CD8-positive, alpha-beta memory T cell (primary cell): ENCODE measurements around the gene ATP23. TPM values are rescaled to one million over a fixed set of nuclear protein-coding genes. Genes with fewer than 3 reads are reported as not detected.

Source experiments
- CTCF ChIA-PET: fragments of 350-600 bp; sonication (Branson Sonifier 250); formaldehyde crosslinking; loops from one replicate; lab custom pipeline; 2021; ENCODE audit warnings: antibody characterized with exemption; lab: Charles Lee
- POLR2A ChIA-PET: fragments of 350-600 bp; sonication (Branson Sonifier 250); formaldehyde crosslinking; loops from one replicate; lab custom pipeline; 2021; ENCODE audit warnings: antibody characterized with exemption; lab: Charles Lee
- DNase-seq, 5 donors: peaks; one replicate each; pipeline versions ENCODE4 v3.0.0 to v3.0.0-alpha.2; 2020 to 2022; ENCODE audit warnings: mixed read lengths in 1 of 5
- H3K27ac ChIP-seq: one replicate; pipeline ENCODE4 v1.7.0; 2013; ENCODE audit warnings: low read depth, mild to moderate bottlenecking, low read length, moderate library complexity
- H3K27me3 ChIP-seq: 2 replicates; pipeline ENCODE4 v1.7.0; 2013; ENCODE audit warnings: low read length, mild to moderate bottlenecking; ENCODE audit not compliant: insufficient read depth, poor library complexity, severe bottlenecking
- H3K36me3 ChIP-seq: 2 replicates; pipeline ENCODE4 v1.7.0; 2013; ENCODE audit warnings: mild to moderate bottlenecking, low read length, moderate library complexity; ENCODE audit not compliant: insufficient read depth
- H3K4me1 ChIP-seq: 2 replicates; pipeline ENCODE4 v1.7.0; 2013; ENCODE audit warnings: mild to moderate bottlenecking, low read length, moderate library complexity; ENCODE audit not compliant: insufficient read depth
- H3K4me3 ChIP-seq: 2 replicates; pipeline ENCODE4 v1.7.0; 2013; ENCODE audit warnings: mild to moderate bottlenecking, low read length
- H3K9me3 ChIP-seq: 2 replicates; pipeline ENCODE4 v1.7.0; 2013; ENCODE audit warnings: mild to moderate bottlenecking, low read length
- H3K27ac Mint-ChIP-seq, 8 donors: one replicate each; pipeline ENCODE4 v1.8.0; 2020 to 2021; ENCODE audit warnings: mixed read lengths in 8 of 8, mild to moderate bottlenecking in 6 of 8, inconsistent platforms in 3 of 8, moderate library complexity in 3 of 8
- H3K27me3 Mint-ChIP-seq, 2 donors: one replicate each; pipeline ENCODE4 v1.8.0; 2020 to 2021; ENCODE audit warnings: mixed read lengths in 2 of 2, mild to moderate bottlenecking in 1 of 2, moderate library complexity in 1 of 2
- H3K36me3 Mint-ChIP-seq, 3 donors: one replicate each; pipeline ENCODE4 v1.8.0; 2020 to 2021; ENCODE audit warnings: mixed read lengths in 3 of 3, inconsistent platforms in 1 of 3, mild to moderate bottlenecking in 1 of 3
- H3K4me1 Mint-ChIP-seq, 3 donors: one replicate each; pipeline ENCODE4 v1.8.0; 2020 to 2021; ENCODE audit warnings: mixed read lengths in 3 of 3, inconsistent platforms in 1 of 3, mild to moderate bottlenecking in 1 of 3
- H3K4me3 Mint-ChIP-seq, 7 donors: one replicate each; pipeline ENCODE4 v1.8.0; 2020 to 2021; ENCODE audit warnings: mixed read lengths in 7 of 7, mild to moderate bottlenecking in 6 of 7, moderate library complexity in 4 of 7, inconsistent platforms in 2 of 7
- H3K9me3 Mint-ChIP-seq, 5 donors: one replicate each; pipeline ENCODE4 v1.8.0; 2020 to 2022; ENCODE audit warnings: mixed read lengths in 5 of 5, mild to moderate bottlenecking in 3 of 5, moderate library complexity in 2 of 5, inconsistent platforms in 1 of 5
- polyA plus RNA-seq: library from polyadenylated mRNA; unstranded; fragments of 300-500 nt; fragmentation: Illumina TruSeq; gene quantifications from one replicate; pipeline ENCODE4 v1.2.3, GENCODE V29; 2021
- total RNA-seq, 2 experiments: library from RNA; stranded (reverse); gene quantifications; one replicate each; pipeline ENCODE4 v1.2.3, GENCODE V29; 2021

The ATP23 gene
- total and polyA plus RNA-seq, 3 experiments from 2014 or later = 10.1 to 22.0 (median 11.8) TPM

DNA sequence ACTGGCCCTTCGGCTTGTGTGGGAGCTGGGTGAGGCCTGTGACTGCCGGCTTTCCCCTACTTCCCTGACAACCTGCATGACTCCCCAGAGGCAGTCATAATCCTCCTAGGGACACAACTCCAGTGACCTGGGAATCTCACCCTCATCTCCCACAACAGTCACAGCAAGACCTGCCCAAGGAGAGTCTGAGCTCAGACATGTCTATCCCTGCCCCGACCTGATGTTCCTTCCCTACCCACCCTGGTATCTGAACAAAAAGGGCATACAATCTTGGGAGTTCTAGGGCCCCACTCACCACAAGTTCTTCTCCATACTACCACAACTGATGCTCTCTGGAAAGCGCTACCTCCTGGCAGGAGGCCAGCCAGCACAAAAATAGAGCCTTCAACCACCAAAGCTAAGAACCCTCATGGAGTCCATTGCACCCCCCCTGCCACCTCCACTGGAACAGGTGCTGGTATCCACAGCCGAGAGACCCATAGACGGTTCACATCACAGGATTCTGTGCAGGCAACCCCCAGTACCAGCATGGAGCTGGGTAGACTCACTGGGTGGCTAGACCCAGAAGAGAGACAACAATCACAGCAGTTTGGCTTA is 16.8 kb downstream of the ATP23 start:
- no peak overlapping the region for H3K27ac Mint-ChIP-seq
- ChIA-PET POLR2A (no interaction called here), CTCF (no interaction called here)

DNA sequence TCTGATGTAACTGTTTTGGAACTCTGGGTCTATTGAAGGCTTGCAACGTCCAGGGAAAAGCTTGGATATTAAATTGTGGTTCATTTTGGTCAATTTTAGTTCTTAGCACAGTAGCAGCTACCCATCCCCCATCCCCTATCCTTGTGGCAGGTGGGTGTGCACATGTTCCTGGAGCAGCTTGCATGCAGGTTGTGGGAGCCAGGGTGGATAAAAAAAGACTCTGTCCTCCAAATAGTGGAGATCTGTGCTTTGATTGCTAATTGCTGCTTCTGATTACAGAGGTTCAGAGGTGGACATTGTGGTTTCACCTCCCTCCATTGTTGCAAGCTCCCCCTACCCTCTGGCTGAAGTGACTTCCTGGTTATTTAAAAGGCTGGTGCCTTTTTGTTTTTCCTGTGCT is 23.1 kb downstream of the ATP23 start:
- Histone ChIP-seq H3K4me1 (no peaks in the 10 kb centered on the region), H3K27ac (no peak overlapping the region), H3K36me3 (no peaks in the 10 kb centered on the region), H3K9me3 (no peaks in the 10 kb centered on the region), H3K27me3 (no peaks in the 10 kb centered on the region), H3K4me3 (no peak overlapping the region)
- Mint-ChIP-seq H3K27me3 (peaks cover 8 to 13% of the 10 kb centered on the region in 2 donors), H3K36me3 (peaks cover 0 to 20% (median 0%) of the 10 kb centered on the region in 3 donors), H3K4me1 (peaks cover 0 to 4% (median 1%) of the 10 kb centered on the region in 3 donors), H3K27ac (no peak overlapping the region), H3K4me3 (no peak overlapping the region), H3K9me3 (peaks cover 27 to 67% (median 50%) of the 10 kb centered on the region in 5 donors)
- ChIA-PET POLR2A (no interaction called here), CTCF (no interaction called here)
- DNase-seq = no peak

More for the DNA sequence above, 16.8 kb downstream of the ATP23 start:
- Mint-ChIP-seq H3K9me3 (peaks cover 29 to 51% (median 41%) of the 10 kb centered on the region in 5 donors), H3K36me3 (peaks cover 35 to 63% (median 50%) of the 10 kb centered on the region in 3 donors), H3K4me3 (no peak overlapping the region), H3K4me1 (no peaks in the 10 kb centered on the region), H3K27me3 (peaks cover 0 to 6% of the 10 kb centered on the region in 2 donors)
- Histone ChIP-seq H3K36me3 (peaks cover 10% of the 10 kb centered on the region), H3K27ac (no peak overlapping the region), H3K9me3 (no peaks in the 10 kb centered on the region), H3K4me1 (no peaks in the 10 kb centered on the region), H3K4me3 (no peak overlapping the region), H3K27me3 (no peaks in the 10 kb centered on the region)
- no peak for DNase-seq

GRCh38 chr12:57965766-57966165 is 24.4 kb downstream of the ATP23 start:
- H3K4me3 ChIP-seq = no peak overlapping the region
- no peak for DNase-seq
- Mint-ChIP-seq H3K36me3 (peaks cover 0 to 15% (median 0%) of the 10 kb centered on the region in 3 donors), H3K4me3 (no peak overlapping the region), H3K27me3 (peaks cover 14% of the 10 kb centered on the region in 2 donors), H3K9me3 (peaks cover 18 to 61% (median 43%) of the 10 kb centered on the region in 5 donors), H3K27ac (no peak overlapping the region), H3K4me1 (peaks cover 0 to 4% (median 1%) of the 10 kb centered on the region in 3 donors)
- POLR2A ChIA-PET = no interaction called here
- H3K9me3 ChIP-seq = no peaks in the 10 kb centered on the region
- CTCF ChIA-PET = interaction anchor here (0.8 kb wide), 1 partner anchor 13 kb away, joined by 3 read pairs; no protein-coding TSS in a partner anchor
- no peak overlapping the region for H3K27ac ChIP-seq
- H3K27me3 ChIP-seq = no peaks in the 10 kb centered on the region
- no peaks in the 10 kb centered on the region for H3K4me1 ChIP-seq
- no peaks in the 10 kb centered on the region for H3K36me3 ChIP-seq

GRCh38 chr12:57966536-57966935 is 25.2 kb downstream of the ATP23 start:
- H3K27me3 Mint-ChIP-seq = peaks cover 14% of the 10 kb centered on the region in 2 donors
- DNase-seq = no peak
- H3K9me3 Mint-ChIP-seq = peaks cover 18 to 53% (median 35%) of the 10 kb centered on the region in 5 donors
- Histone ChIP-seq H3K27ac (no peak overlapping the region), H3K4me1 (no peaks in the 10 kb centered on the region), H3K4me3 (no peak overlapping the region), H3K9me3 (no peaks in the 10 kb centered on the region), H3K36me3 (no peaks in the 10 kb centered on the region), H3K27me3 (no peaks in the 10 kb centered on the region)
- H3K36me3 Mint-ChIP-seq = peaks cover 0 to 10% (median 0%) of the 10 kb centered on the region in 3 donors
- peaks cover 0 to 4% (median 1%) of the 10 kb centered on the region in 3 donors for H3K4me1 Mint-ChIP-seq
- no peak overlapping the region for H3K4me3 Mint-ChIP-seq
- ChIA-PET CTCF (interaction anchor here (0.8 kb wide), 1 partner anchor 13 kb away, joined by 3 read pairs; no protein-coding TSS in a partner anchor), POLR2A (no interaction called here)
- no peak overlapping the region for H3K27ac Mint-ChIP-seq

DNA sequence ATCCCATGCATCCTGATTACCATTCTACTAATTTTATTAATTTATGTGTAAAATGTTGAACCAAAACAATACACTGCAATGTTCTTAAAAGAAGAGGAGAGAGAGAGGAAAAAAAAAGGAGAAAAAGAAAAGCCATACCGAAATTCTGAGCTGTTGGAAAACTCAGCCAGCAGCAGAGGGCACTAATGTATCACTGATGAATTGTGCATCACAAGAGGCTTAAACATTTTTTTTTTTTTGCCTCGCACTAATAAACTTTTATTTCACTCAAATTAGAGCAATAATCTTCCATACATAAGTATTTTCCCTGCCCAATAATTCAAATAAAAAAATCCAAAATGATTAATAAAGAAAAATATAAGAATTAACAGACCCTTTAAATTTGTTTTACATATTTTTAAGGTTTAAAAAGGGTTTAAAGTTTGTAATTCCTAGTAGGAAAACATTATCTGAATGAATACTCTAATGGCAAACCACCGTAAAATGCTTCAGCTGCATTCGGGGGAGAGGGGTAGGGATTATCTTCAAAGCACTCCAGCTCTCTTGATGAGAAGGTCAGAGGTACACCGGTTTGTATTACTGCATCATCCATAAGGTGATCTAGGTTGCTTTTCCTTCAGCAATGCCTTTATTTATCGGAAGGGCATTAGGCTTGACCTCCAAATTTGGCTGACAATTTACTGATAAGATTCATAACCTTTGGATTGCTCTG is 41.9 kb downstream of the ATP23 start:
- peaks cover 0 to 8% (median 0%) of the 10 kb centered on the region in 3 donors for H3K36me3 Mint-ChIP-seq
- no peaks in the 10 kb centered on the region for H3K4me1 ChIP-seq
- peaks cover 0 to 12% (median 4%) of the 10 kb centered on the region in 5 donors for H3K9me3 Mint-ChIP-seq
- ChIA-PET POLR2A (no interaction called here), CTCF (no interaction called here)
- no peaks in the 10 kb centered on the region for H3K27me3 ChIP-seq
- H3K27me3 Mint-ChIP-seq = peaks cover 11 to 51% of the 10 kb centered on the region in 2 donors
- no peak overlapping the region for H3K4me3 ChIP-seq
- no peak for DNase-seq
- H3K4me3 Mint-ChIP-seq = no peak overlapping the region
- no peaks in the 10 kb centered on the region for H3K4me1 Mint-ChIP-seq
- no peaks in the 10 kb centered on the region for H3K9me3 ChIP-seq
- no peak overlapping the region for H3K27ac Mint-ChIP-seq
- no peaks in the 10 kb centered on the region for H3K36me3 ChIP-seq
- H3K27ac ChIP-seq = no peak overlapping the region

- no peak for DNase-seq
- H3K4me3 ChIP-seq = no peak overlapping the region
- Mint-ChIP-seq H3K4me3 (no peak overlapping the region), H3K36me3 (peaks cover 0 to 8% (median 0%) of the 10 kb centered on the region in 3 donors), H3K27me3 (peaks cover 9 to 44% of the 10 kb centered on the region in 2 donors), H3K4me1 (no peaks in the 10 kb centered on the region), H3K27ac (no peak overlapping the region), H3K9me3 (peaks cover 0 to 10% (median 2%) of the 10 kb centered on the region in 5 donors)
- no peaks in the 10 kb centered on the region for H3K4me1 ChIP-seq
- no peak overlapping the region for H3K27ac ChIP-seq
- POLR2A ChIA-PET = no interaction called here
- no peaks in the 10 kb centered on the region for H3K9me3 ChIP-seq
- H3K36me3 ChIP-seq = no peaks in the 10 kb centered on the region
- no peaks in the 10 kb centered on the region for H3K27me3 ChIP-seq
- CTCF ChIA-PET = no interaction called here
Observed at GRCh38 chr12:57983858-57984505, 42.6 kb downstream of the ATP23 start.

DNA sequence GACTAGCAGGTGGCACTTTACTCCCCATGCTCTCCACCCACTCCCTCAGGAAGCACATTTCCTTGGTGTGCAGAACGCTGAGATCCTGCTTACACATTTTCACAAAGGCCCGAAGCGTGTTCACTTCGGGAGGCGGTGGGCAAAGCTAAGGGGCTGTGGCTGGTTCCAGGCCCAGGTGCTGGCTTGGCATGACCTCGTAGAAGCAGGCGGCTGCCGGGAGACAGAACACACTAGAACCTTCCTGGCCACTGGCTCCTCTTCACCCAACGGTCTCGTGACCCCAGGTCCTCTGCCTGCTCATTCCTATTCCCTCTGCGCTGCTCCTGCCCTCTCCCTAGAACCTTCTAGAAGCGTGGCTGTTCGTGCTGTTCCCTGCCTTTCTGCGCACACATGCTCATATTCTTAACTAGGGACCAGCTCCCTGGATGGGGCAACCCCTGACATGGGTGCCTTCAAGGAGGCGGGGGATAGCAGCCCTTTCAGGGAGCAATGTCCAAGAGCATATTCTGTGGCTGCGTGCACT is 43.3 kb downstream of the ATP23 start:
- Histone ChIP-seq H3K27me3 (no peaks in the 10 kb centered on the region), H3K4me3 (no peak overlapping the region), H3K9me3 (no peaks in the 10 kb centered on the region), H3K27ac (no peak overlapping the region), H3K36me3 (no peaks in the 10 kb centered on the region), H3K4me1 (no peaks in the 10 kb centered on the region)
- H3K36me3 Mint-ChIP-seq = peaks cover 0 to 3% (median 0%) of the 10 kb centered on the region in 3 donors
- H3K27me3 Mint-ChIP-seq = peaks cover 11 to 37% of the 10 kb centered on the region in 2 donors
- CTCF ChIA-PET = no interaction called here
- DNase-seq = no peak
- H3K9me3 Mint-ChIP-seq = peaks cover 0 to 6% (median 0%) of the 10 kb centered on the region in 5 donors
- POLR2A ChIA-PET = no interaction called here
- H3K4me3 Mint-ChIP-seq = peak overlapping the region in 1 of 7 donors; percentile 57
- no peaks in the 10 kb centered on the region for H3K4me1 Mint-ChIP-seq
- H3K27ac Mint-ChIP-seq = no peak overlapping the region
